IMR-90 (cell line): ENCODE results near the gene DCLK1. TPM values are rescaled to one million over a fixed set of nuclear protein-coding genes. Genes with fewer than 3 reads are reported as not detected.

Experiments
- ATAC-seq: fragments of 200-7000 bp; cut with Tn5 transposase; 2 replicates; pipeline ENCODE4 v1.9.1; 2020; ENCODE audit warnings: low read depth, mild to moderate bottlenecking, moderate library complexity
- BruUV-seq: library from RNA; stranded (reverse); fragments of 400-500 nt; replicated peaks from 2 replicates; lab custom pipeline; 2021; lab: Mats Ljungman, UMichigan
- CTCF ChIA-PET: fragments of 300-600 bp; formaldehyde crosslinking; extraction: SDS; loops from one replicate; lab custom pipeline; 2021; ENCODE audit warnings: antibody characterized with exemption; lab: Yijun Ruan, JAX
- POLR2A ChIA-PET: fragments of 300-600 bp; sonication (Branson Sonifier 250); formaldehyde crosslinking; loops from one replicate; lab custom pipeline; 2022; ENCODE audit warnings: antibody characterized with exemption; ENCODE audit not compliant: unreplicated experiment; lab: Charles Lee
- DNase-seq: peaks from one replicate; pipeline ENCODE4 v3.0.0; 2013
- H2AFZ ChIP-seq: replicated peaks from 2 replicates; pipeline ENCODE3; 2013; ENCODE audit warnings: low read length, mild to moderate bottlenecking; ENCODE audit not compliant: poor library complexity
- H2AK5ac ChIP-seq: 2 replicates; pipeline ENCODE4 v1.6.1; 2013; ENCODE audit warnings: low read depth, low read length, inconsistent platforms
- H2AK9ac ChIP-seq: replicated peaks from 2 replicates; pipeline ENCODE3; 2013; ENCODE audit warnings: mild to moderate bottlenecking, low read depth, low read length, moderate library complexity; ENCODE audit not compliant: poor library complexity
- H2BK120ac ChIP-seq: 2 replicates; pipeline ENCODE4 v1.6.1; 2013; ENCODE audit warnings: low read depth, low read length, inconsistent platforms
- H2BK15ac ChIP-seq: 3 replicates; pipeline ENCODE4 v1.6.1; 2013; ENCODE audit warnings: low read depth, low read length, inconsistent platforms
- H2BK20ac ChIP-seq: 2 replicates; pipeline ENCODE4 v1.6.1; 2013; ENCODE audit warnings: low read depth, mild to moderate bottlenecking, inconsistent platforms, low read length, moderate library complexity
- H2BK5ac ChIP-seq: 2 replicates; pipeline ENCODE4 v1.6.1; 2013; ENCODE audit warnings: mild to moderate bottlenecking, low read depth, low read length, inconsistent platforms; ENCODE audit not compliant: poor library complexity, severe bottlenecking
- H3K14ac ChIP-seq: replicated peaks from 2 replicates; pipeline ENCODE4 v1.6.1; 2013; ENCODE audit warnings: low read depth, low read length, inconsistent platforms
- H3K18ac ChIP-seq: 2 replicates; pipeline ENCODE4 v1.6.1; 2013; ENCODE audit warnings: low read depth, low read length, control low read depth
- H3K23ac ChIP-seq: 2 replicates; pipeline ENCODE4 v1.6.1; 2013; ENCODE audit warnings: low read depth, low read length, inconsistent platforms
- H3K27ac ChIP-seq: 2 replicates; pipeline ENCODE4 v1.5.1; 2013; ENCODE audit warnings: mild to moderate bottlenecking, control low read depth, low read length; ENCODE audit not compliant: insufficient read depth
- H3K27me3 ChIP-seq: 2 replicates; pipeline ENCODE4 v1.6.1; 2013; ENCODE audit warnings: low read length; ENCODE audit not compliant: control insufficient read depth, insufficient read depth
- H3K36me3 ChIP-seq: 2 replicates; pipeline ENCODE4 v1.6.1; 2013; ENCODE audit warnings: low read length, mixed read lengths; ENCODE audit not compliant: control insufficient read depth, insufficient read depth
- H3K4ac ChIP-seq: 2 replicates; pipeline ENCODE4 v1.6.1; 2013; ENCODE audit warnings: low read depth, low read length, inconsistent platforms
- H3K4me1 ChIP-seq: 2 replicates; pipeline ENCODE4 v1.6.1; 2013; ENCODE audit warnings: low read length, mixed read lengths; ENCODE audit not compliant: control insufficient read depth, insufficient read depth
- H3K4me2 ChIP-seq: 2 replicates; pipeline ENCODE4 v1.6.1; 2013; ENCODE audit warnings: low read depth, mild to moderate bottlenecking, control low read depth, low read length, moderate library complexity
- H3K4me3 ChIP-seq: 2 replicates; pipeline ENCODE4 v1.5.1; 2013; ENCODE audit warnings: low read depth, mild to moderate bottlenecking, control low read depth, low read length, moderate library complexity; ENCODE audit not compliant: insufficient read depth
- H3K56ac ChIP-seq: 2 replicates; pipeline ENCODE4 v1.6.1; 2013; ENCODE audit warnings: low read length, inconsistent platforms; ENCODE audit not compliant: insufficient read depth; ENCODE audit errors: extremely low read depth
- H3K79me1 ChIP-seq, 2 experiments: 2 replicates each; pipeline ENCODE4 v1.6.1; 2013; ENCODE audit warnings: low read length in 2 of 2, inconsistent platforms in 1 of 2, low read depth in 1 of 2
- H3K9ac ChIP-seq: 2 replicates; pipeline ENCODE4 v1.6.1; 2013; ENCODE audit warnings: low read depth, low read length, control low read depth
- H3K9me1 ChIP-seq: 2 replicates; pipeline ENCODE4 v1.6.1; 2013; ENCODE audit warnings: low read length, inconsistent platforms; ENCODE audit not compliant: insufficient read depth
- H3K9me3 ChIP-seq: 2 replicates; pipeline ENCODE4 v1.6.1; 2013; ENCODE audit warnings: low read length; ENCODE audit not compliant: control insufficient read depth, insufficient read depth
- H4K20me1 ChIP-seq: 2 replicates; pipeline ENCODE4 v1.6.1; 2013; ENCODE audit warnings: low read length, inconsistent platforms; ENCODE audit not compliant: insufficient read depth
- H4K5ac ChIP-seq: 2 replicates; pipeline ENCODE4 v1.6.1; 2013; ENCODE audit warnings: mild to moderate bottlenecking, low read depth, low read length, control low read depth
- H4K8ac ChIP-seq, 2 experiments: 2 replicates each; pipeline ENCODE4 v1.6.1; 2013; ENCODE audit warnings: low read depth in 2 of 2, low read length in 2 of 2, control low read depth in 1 of 2, inconsistent platforms in 1 of 2
- H4K91ac ChIP-seq: 2 replicates; pipeline ENCODE4 v1.6.1; 2013; ENCODE audit warnings: low read depth, low read length, inconsistent platforms; ENCODE audit not compliant: insufficient read depth
- BHLHE40 ChIP-seq: fragments of 150-350 bp; IDR thresholded peaks from 2 replicates; pipeline ENCODE4 v1.6.1; 2016; ENCODE audit warnings: mild to moderate bottlenecking, low read depth, low read length
- MAZ ChIP-seq: IDR thresholded peaks from 2 replicates; pipeline ENCODE4 v1.6.1; 2012; ENCODE audit warnings: low read depth, mild to moderate bottlenecking, low read length, improper control_type of control experiment, moderate library complexity, borderline replicate concordance
- MXI1 ChIP-seq: IDR thresholded peaks from 2 replicates; pipeline ENCODE4 v1.6.1; 2012; ENCODE audit warnings: low read depth, mild to moderate bottlenecking, low read length, moderate library complexity, borderline replicate concordance
- RAD21 ChIP-seq: IDR thresholded peaks from 2 replicates; pipeline ENCODE4 v1.6.1; 2012; ENCODE audit warnings: low read length, improper control_type of control experiment
- RCOR1 ChIP-seq: IDR thresholded peaks from 2 replicates; pipeline ENCODE4 v1.6.1; 2012; ENCODE audit warnings: mild to moderate bottlenecking, low read length, improper control_type of control experiment; ENCODE audit not compliant: insufficient replicate concordance
- whole genome bisulfite sequencing, 2 experiments: methylation state at CpG; one replicate each; pipeline versions ENCODE4 v1.1.5 to v1.1.7; 2013; ENCODE audit warnings: missing lambda C conversion rate in 2 of 2; ENCODE audit not compliant: insufficient read length in 1 of 2; ENCODE audit errors: extremely low coverage in 2 of 2; 5-methylcytosine and 5-hydroxymethylcytosine counted together
- dilution Hi-C: fragments of 300-500 bp; cut with HindIII; formaldehyde crosslinking; loops from one replicate; pipeline ENCODE4 v1.14.3; 2018; ENCODE audit warnings: low sequenced_read_pairs; ENCODE audit not compliant: unreplicated experiment
- in situ Hi-C: fragments of 300-500 bp; cut with MboI; formaldehyde crosslinking; loops from 3 replicates; pipeline ENCODE4 v1.14.3; 2019; ENCODE audit warnings: low sequenced_read_pairs, inconsistent platforms, mixed read lengths
- intact Hi-C: fragments of 100-400 bp; cut with micrococcal nuclease; formaldehyde crosslinking; loops from 2 replicates; pipeline ENCODE4 v1.10.0; 2022
- polyA plus RNA-seq, 3 experiments: library from polyadenylated mRNA; depleted of rRNA; stranded (reverse); fragments of >200 nt; gene quantifications; 2 replicates each; pipeline ENCODE4 v1.2.3, GENCODE V29; 2012; ENCODE audit warnings: low replicate concordance in 1 of 3
- total RNA-seq: library from RNA; depleted of rRNA; stranded (reverse); fragments of >200 nt; gene quantifications from 2 replicates; pipeline ENCODE4 v1.2.3, GENCODE V29; 2012
- TF ChIP-seq, protein P1 (sequence below): conservative IDR thresholded peaks from 2 replicates; pipeline ENCODE4 v1.5.1; 2012; ENCODE audit warnings: mild to moderate bottlenecking, low read depth, low read length, improper control_type of control experiment

The DCLK1 gene
- total and polyA plus RNA-seq, 2 of the 4 experiments (the other 2 are of a cell fraction): under 0.01 to 0.02 TPM

DNA sequence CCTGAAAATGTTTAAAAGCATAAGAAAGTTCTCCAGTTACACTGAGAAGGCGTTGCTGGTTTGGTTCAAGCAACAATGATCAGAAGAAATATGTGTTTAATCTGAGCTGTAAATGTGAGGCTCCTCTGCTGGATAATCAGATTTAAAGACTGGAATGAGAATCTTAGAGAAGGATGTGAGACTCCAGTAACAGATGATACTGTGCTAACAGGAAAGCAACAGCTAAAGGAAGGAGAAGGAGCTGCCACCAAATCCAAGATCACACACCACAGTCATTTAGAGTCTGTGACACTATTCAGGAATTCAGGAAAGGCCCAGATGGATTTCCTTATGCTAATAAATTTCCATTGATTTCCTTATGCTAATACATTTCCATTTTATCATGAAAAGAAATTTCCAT is 16.9 kb downstream of the DCLK1 start:
- Histone ChIP-seq H2BK20ac (no peak overlapping the region), H2BK5ac (no peak overlapping the region), H2BK15ac (no peak overlapping the region), H3K4me1 (no peaks in the 10 kb centered on the region), H3K79me1 (no peaks in the 10 kb centered on the region), H4K5ac (no peak overlapping the region), H3K23ac (no peak overlapping the region), H3K9me3 (no peaks in the 10 kb centered on the region), H2AK5ac (no peak overlapping the region), H3K4me3 (no peak overlapping the region), H4K20me1 (no peaks in the 10 kb centered on the region), H3K4ac (no peak overlapping the region), H3K14ac (no peak overlapping the region), H3K27ac (no peak overlapping the region), H3K27me3 (no peaks in the 10 kb centered on the region), H3K56ac (no peak overlapping the region), H3K18ac (no peak overlapping the region), H4K8ac (no peak overlapping the region), H2BK120ac (no peak overlapping the region), H2AK9ac (no peak overlapping the region), H4K91ac (no peak overlapping the region), H3K36me3 (no peaks in the 10 kb centered on the region), H3K4me2 (no peak overlapping the region), H3K9me1 (no peaks in the 10 kb centered on the region), H3K9ac (no peak overlapping the region), H2AFZ (no peak overlapping the region)
- ChIA-PET POLR2A (no interaction called here), CTCF (no interaction called here)
- TF ChIP-seq BHLHE40 (no peak), MXI1 (no peak), RCOR1 (no peak), RAD21 (no peak), MAZ (no peak)
- TF ChIP-seq, protein P1, sequence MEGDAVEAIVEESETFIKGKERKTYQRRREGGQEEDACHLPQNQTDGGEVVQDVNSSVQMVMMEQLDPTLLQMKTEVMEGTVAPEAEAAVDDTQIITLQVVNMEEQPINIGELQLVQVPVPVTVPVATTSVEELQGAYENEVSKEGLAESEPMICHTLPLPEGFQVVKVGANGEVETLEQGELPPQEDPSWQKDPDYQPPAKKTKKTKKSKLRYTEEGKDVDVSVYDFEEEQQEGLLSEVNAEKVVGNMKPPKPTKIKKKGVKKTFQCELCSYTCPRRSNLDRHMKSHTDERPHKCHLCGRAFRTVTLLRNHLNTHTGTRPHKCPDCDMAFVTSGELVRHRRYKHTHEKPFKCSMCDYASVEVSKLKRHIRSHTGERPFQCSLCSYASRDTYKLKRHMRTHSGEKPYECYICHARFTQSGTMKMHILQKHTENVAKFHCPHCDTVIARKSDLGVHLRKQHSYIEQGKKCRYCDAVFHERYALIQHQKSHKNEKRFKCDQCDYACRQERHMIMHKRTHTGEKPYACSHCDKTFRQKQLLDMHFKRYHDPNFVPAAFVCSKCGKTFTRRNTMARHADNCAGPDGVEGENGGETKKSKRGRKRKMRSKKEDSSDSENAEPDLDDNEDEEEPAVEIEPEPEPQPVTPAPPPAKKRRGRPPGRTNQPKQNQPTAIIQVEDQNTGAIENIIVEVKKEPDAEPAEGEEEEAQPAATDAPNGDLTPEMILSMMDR: no peak
- WGBS, 2 experiments: no CpG with 5 or more reads among the region's 1 CpG
- no peak for DNase-seq
- no TSS peak for BruUV-seq
- dilution Hi-C loops: no loop called here
- in situ Hi-C loops: no loop called here
- intact Hi-C loops: no loop called here
- no peak for ATAC-seq
